Lower lobe of right lung (tissue), 2 donors: ENCODE results near the gene HRH3. TPM values are rescaled to one million over a fixed set of nuclear protein-coding genes. Genes with fewer than 3 reads are reported as not detected.

Experiments used
- ATAC-seq, 2 donors: fragments of 200-7000 bp; cut with Tn5 transposase; one replicate each; pipeline ENCODE4 v1.9.1; 2020 to 2022; ENCODE audit warnings: mild to moderate bottlenecking in 2 of 2, moderate library complexity in 2 of 2
- DNase-seq: peaks from one replicate; pipeline ENCODE4 v3.0.0-alpha.2; 2020
- H3K27ac ChIP-seq: fragments of 200-600 bp; one replicate; pipeline ENCODE4 v1.8.0; 2022
- H3K27me3 ChIP-seq: fragments of 200-600 bp; one replicate; pipeline ENCODE4 v1.8.0; 2022; ENCODE audit warnings: low read depth
- H3K36me3 ChIP-seq: fragments of 200-600 bp; one replicate; pipeline ENCODE4 v1.8.0; 2022; ENCODE audit warnings: mild to moderate bottlenecking
- H3K4me1 ChIP-seq: fragments of 200-600 bp; one replicate; pipeline ENCODE4 v1.8.0; 2022
- H3K4me3 ChIP-seq: fragments of 200-600 bp; one replicate; pipeline ENCODE4 v1.8.0; 2022; ENCODE audit warnings: mild to moderate bottlenecking
- H3K9me3 ChIP-seq: fragments of 200-600 bp; one replicate; pipeline ENCODE4 v1.8.0; 2022
- intact Hi-C: fragments of 100-400 bp; cut with DNase I; formaldehyde crosslinking; loops from one replicate; pipeline ENCODE4 v1.11.0; 2022
- total RNA-seq: library from RNA; stranded (reverse); fragmentation: NEBNext Ultra II Directional; extraction: Animal tissue kit (Norgen Biotek cat#: 25700); gene quantifications from one replicate; pipeline ENCODE4 v1.2.1, GENCODE V29; 2021
- TF ChIP-seq, protein P1 (sequence below): fragments of 200-600 bp; IDR thresholded peaks from one replicate; pipeline ENCODE4 v1.8.0; 2022; ENCODE audit warnings: antibody characterized with exemption, mild to moderate bottlenecking
- donor health status: DM: no; HTN: yes; CAD: no; lungs with severe emphysema.

The HRH3 gene
- total RNA-seq, 1 donor from 2014 or later: not detected

GRCh38 chr20:62222972-62223371, 2.9 kb upstream of the HRH3 start:
- ATAC-seq (no peak), DNase-seq (no peak)
- H3K4me1 ChIP-seq: peaks cover 7% of the 10 kb centered on the region
- TF ChIP-seq, protein P1, sequence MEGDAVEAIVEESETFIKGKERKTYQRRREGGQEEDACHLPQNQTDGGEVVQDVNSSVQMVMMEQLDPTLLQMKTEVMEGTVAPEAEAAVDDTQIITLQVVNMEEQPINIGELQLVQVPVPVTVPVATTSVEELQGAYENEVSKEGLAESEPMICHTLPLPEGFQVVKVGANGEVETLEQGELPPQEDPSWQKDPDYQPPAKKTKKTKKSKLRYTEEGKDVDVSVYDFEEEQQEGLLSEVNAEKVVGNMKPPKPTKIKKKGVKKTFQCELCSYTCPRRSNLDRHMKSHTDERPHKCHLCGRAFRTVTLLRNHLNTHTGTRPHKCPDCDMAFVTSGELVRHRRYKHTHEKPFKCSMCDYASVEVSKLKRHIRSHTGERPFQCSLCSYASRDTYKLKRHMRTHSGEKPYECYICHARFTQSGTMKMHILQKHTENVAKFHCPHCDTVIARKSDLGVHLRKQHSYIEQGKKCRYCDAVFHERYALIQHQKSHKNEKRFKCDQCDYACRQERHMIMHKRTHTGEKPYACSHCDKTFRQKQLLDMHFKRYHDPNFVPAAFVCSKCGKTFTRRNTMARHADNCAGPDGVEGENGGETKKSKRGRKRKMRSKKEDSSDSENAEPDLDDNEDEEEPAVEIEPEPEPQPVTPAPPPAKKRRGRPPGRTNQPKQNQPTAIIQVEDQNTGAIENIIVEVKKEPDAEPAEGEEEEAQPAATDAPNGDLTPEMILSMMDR: no peak
- peaks cover 80% of the 10 kb centered on the region for H3K27me3 ChIP-seq
- intact Hi-C loops: no loop called here
- no peak overlapping the region for H3K4me3 ChIP-seq
- no peak overlapping the region for H3K27ac ChIP-seq
- no peaks in the 10 kb centered on the region for H3K36me3 ChIP-seq
- no peaks in the 10 kb centered on the region for H3K9me3 ChIP-seq

- intact Hi-C loops: no loop called here
- no peak for ATAC-seq
- TF ChIP-seq, protein P1: no peak
- Histone ChIP-seq H3K4me3 (no peak overlapping the region), H3K36me3 (no peaks in the 10 kb centered on the region), H3K27me3 (peaks cover 80% of the 10 kb centered on the region), H3K4me1 (peaks cover 7% of the 10 kb centered on the region), H3K27ac (no peak overlapping the region), H3K9me3 (no peaks in the 10 kb centered on the region)
- DNase-seq: no peak
These were observed 2.3 kb upstream of the HRH3 start for GRCh38 chr20:62222266-62222850.

DNA sequence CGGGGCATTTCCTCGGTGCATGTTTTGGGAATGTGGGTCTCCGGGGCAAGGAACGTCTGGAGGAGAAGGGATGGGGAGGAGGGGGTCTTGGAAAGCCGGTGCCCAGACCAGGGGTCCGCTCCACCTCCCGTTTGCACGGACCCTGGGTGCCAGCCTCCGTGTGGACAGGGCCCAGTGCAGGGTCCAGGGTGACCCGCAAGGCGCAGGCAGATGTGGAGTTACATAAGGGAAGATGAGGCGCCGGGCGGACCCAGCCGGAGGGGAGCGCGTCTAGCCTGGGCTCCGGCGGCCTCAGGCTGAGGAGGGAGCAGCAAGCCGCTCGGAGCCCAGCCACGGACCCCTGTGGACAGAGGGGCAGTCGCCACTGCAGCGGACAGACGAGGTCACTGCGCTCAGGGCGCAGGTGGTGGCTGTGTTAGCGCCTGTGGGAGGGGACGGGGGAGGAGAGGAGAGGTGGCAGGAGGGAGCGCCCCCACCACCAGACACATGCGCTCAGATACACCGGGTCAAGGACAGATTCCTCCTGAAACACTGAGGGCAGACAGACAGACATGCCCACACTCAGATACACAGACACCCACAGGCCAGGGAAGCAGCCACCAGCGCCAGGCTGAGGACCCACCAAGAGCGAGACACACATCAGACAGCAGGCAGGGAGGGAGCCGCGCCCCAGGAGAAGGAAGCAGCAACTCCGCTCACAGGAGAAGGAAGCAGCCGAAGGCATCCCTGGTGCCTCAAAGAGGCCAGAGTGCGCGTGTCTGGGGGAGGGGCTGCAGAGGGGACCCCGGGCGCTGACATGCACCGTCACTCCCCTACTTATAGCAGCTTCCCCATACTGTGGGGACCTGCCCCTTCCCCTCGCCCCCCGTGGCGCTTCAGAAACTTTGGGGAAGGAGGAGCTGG, 839 bp upstream of the HRH3 start:
- H3K27me3 ChIP-seq: peaks cover 91% of the 10 kb centered on the region
- no peaks in the 10 kb centered on the region for H3K36me3 ChIP-seq
- H3K27ac ChIP-seq: no peak overlapping the region
- ATAC-seq: no peak
- no peak for DNase-seq
- H3K4me1 ChIP-seq: peaks cover 7% of the 10 kb centered on the region
- TF ChIP-seq, protein P1: no peak
- no peaks in the 10 kb centered on the region for H3K9me3 ChIP-seq
- intact Hi-C loops: no loop called here
- no peak overlapping the region for H3K4me3 ChIP-seq

DNA sequence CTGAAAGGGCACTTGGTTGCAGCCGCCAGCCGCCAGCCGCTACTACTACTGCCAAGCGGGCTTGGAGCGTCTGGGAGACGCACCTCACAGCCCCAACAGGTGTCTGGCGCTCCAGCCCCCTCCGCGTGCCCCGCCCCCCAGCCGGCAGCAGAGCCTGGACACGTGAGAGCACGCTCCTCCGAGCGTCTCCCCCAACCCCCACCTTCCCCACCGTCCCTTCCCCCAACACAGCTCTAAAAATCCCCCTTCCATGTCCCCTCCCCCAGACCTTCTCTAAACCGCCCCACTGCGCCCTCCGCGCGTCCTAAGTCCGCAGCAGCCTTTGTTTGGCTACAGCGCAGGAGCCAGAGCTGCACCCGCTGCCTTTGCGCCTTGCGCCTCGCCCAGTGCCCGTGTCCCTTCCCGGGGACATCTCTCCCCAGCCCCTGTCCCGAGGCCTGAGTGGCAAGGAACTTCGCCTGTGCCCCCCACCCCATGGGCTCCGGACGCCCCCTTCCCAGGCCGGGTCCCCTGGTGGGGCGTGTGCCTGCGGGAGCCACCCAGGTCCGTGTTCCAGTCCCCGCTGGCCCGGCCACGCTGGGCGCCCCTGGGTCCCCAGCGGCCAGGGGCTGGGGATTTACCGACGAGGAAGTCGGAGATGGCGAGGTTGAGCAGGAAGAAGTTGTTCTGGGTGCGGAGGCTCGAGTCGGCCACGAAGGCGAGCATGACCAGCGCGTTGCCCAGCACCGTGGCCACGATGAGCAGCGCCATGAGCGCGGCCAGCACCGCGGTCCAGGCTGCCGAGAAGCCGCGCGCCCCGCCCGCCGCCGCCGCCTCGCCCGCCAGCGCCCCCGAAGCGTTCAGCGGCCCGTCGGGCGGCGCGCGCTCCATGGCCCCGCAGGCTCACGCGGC, 732 bp downstream of the HRH3 start:
- no peak overlapping the region for H3K4me3 ChIP-seq
- H3K27me3 ChIP-seq: peaks cover 94% of the 10 kb centered on the region
- peaks cover 7% of the 10 kb centered on the region for H3K4me1 ChIP-seq
- no peaks in the 10 kb centered on the region for H3K9me3 ChIP-seq
- TF ChIP-seq, protein P1: no peak
- no peak for ATAC-seq
- DNase-seq: no peak
- intact Hi-C loops: no loop called here
- no peaks in the 10 kb centered on the region for H3K36me3 ChIP-seq
- no peak overlapping the region for H3K27ac ChIP-seq
